ENCODE measurements around the gene JPH3. TPM values are rescaled to one million over a fixed set of nuclear protein-coding genes. Genes with fewer than 3 reads are reported as not detected.

Gene JPH3
- total and polyA plus RNA-seq, 2 experiments from 2014 or later = 1.8 to 4.8 TPM

GRCh38 chr16:87584975-87585374 is 17.3 kb upstream of the JPH3 start:
- Histone ChIP-seq H4K20me1 (ENCODE audit: insufficient read depth, poor library complexity, severe bottlenecking) (no peaks in the 10 kb centered on the region), H3K4me2 (no peak overlapping the region), H3K4me1 (ENCODE audit: insufficient read depth) (peaks cover 14% of the 10 kb centered on the region), H3K4me3 (no peak overlapping the region), H3K79me2 (no peaks in the 10 kb centered on the region), H3K9me3 (ENCODE audit: low read depth) (no peaks in the 10 kb centered on the region), H3K9me2 (replicated peaks; ENCODE audit: insufficient read depth) (no peaks in the 10 kb centered on the region), H3K27me3 (no peaks in the 10 kb centered on the region), H3K36me3 (replicated peaks; ENCODE audit: insufficient read depth, low read depth) (no peaks in the 10 kb centered on the region), H3K27ac (no peak overlapping the region), H2AFZ (no peak overlapping the region)
- DNase-seq (ENCODE audit: low spot score) = no peak
- 98% methylated on average over 8 of the region's 8 CpGs for WGBS (ENCODE audit: low lambda C conversion rate, missing lambda C conversion rate)
- TF ChIP-seq CTCF (IDR thresholded peaks at IDR 0.05; ENCODE audit: poor library complexity) = no peak
- no peak for TF ChIP-seq EZH2 (IDR thresholded peaks at IDR 0.05; ENCODE audit: borderline replicate concordance)
- no peak for TF ChIP-seq EZH2phosphoT487 (IDR thresholded peaks at IDR 0.05; ENCODE audit: low read depth, severe bottlenecking, unreplicated experiment)

DNA sequence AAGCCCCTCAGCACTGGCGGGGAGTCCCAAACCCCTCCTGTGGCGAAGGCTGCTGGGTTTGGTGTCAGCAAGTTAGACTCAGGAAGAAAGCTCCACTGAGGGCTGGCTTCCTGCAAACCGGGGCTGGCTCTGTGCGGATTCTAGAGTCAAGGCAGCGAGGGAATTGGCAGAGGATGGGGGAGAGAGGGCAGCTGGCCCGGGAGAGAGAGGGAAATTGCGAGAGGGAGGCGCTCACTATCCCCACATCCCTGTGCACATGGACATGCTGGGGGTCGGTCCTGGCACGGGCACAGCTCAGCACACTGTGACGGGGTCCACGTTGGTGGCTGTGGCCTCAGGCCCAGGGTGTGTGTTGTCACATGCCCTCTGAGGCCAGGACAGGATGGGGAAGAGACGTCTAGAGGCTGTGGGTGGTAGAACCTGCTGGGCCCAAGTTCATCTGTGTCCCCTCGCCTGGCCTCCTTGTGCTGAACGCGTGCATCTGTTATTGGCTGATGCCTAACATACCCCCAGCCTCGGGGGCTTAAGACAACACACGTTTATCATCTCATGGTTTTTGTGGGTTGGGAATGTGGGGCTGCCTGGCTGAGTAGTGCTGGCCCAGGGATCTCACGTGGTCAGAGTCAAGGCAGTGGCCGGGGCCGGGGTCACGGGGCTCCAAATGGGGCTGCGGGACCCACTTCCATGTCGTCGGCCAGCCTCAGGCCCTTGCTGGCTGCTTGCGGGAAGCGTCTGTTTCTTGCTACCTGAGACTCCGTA is 16.7 kb upstream of the JPH3 start:
- no peaks in the 10 kb centered on the region for H3K9me2 ChIP-seq (replicated peaks; ENCODE audit: insufficient read depth)
- no peak overlapping the region for H3K4me3 ChIP-seq
- H3K27me3 ChIP-seq = peaks cover 3% of the 10 kb centered on the region
- DNase-seq (ENCODE audit: low spot score) = no peak
- no peaks in the 10 kb centered on the region for H4K20me1 ChIP-seq (ENCODE audit: insufficient read depth, poor library complexity, severe bottlenecking)
- H3K36me3 ChIP-seq (replicated peaks; ENCODE audit: insufficient read depth, low read depth) = no peaks in the 10 kb centered on the region
- no peaks in the 10 kb centered on the region for H3K9me3 ChIP-seq (ENCODE audit: low read depth)
- no peaks in the 10 kb centered on the region for H3K79me2 ChIP-seq
- H2AFZ ChIP-seq = no peak overlapping the region
- no peak overlapping the region for H3K27ac ChIP-seq
- 72% methylated on average over 28 of the region's 28 CpGs for WGBS (ENCODE audit: low lambda C conversion rate, missing lambda C conversion rate)
- no peak overlapping the region for H3K4me2 ChIP-seq
- no peak for TF ChIP-seq EZH2phosphoT487 (IDR thresholded peaks at IDR 0.05; ENCODE audit: low read depth, severe bottlenecking, unreplicated experiment)
- no peak for TF ChIP-seq EZH2 (IDR thresholded peaks at IDR 0.05; ENCODE audit: borderline replicate concordance)
- no peak for TF ChIP-seq CTCF (IDR thresholded peaks at IDR 0.05; ENCODE audit: poor library complexity)
- peaks cover 14% of the 10 kb centered on the region for H3K4me1 ChIP-seq (ENCODE audit: insufficient read depth)

DNA sequence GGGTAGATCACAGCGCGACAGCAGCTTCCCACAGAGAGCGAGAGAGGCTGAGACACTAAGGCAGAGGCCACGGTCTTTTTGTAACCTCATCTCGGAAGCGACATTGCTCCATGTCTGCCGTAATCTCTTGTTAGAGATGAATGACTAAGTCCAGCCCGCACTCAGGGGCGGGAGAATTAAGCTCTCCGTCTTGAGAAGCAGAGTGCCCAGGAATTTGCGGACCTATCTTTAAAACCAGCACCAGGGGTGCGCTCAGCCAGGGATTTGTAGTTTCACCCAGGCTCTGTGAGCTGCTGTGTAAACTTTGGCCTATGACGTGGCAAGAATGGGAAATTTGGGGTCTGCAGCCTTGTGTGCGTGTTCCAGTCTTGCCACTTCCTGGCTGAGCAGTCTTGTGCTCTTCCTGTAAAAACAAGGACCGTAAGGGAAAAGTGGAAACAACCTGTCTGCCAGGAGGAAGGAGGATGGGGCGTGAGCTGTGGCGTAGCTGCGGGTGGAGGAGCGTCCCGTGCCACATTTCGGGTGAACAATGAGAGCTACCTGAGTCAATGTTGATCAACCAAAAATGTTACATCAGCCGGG is 16.0 kb upstream of the JPH3 start:
- Histone ChIP-seq H3K9me2 (replicated peaks; ENCODE audit: insufficient read depth) (no peaks in the 10 kb centered on the region), H3K4me1 (ENCODE audit: insufficient read depth) (peaks cover 14% of the 10 kb centered on the region), H3K36me3 (replicated peaks; ENCODE audit: insufficient read depth, low read depth) (no peaks in the 10 kb centered on the region), H4K20me1 (ENCODE audit: insufficient read depth, poor library complexity, severe bottlenecking) (no peaks in the 10 kb centered on the region), H3K9me3 (ENCODE audit: low read depth) (no peaks in the 10 kb centered on the region), H3K27me3 (peaks cover 7% of the 10 kb centered on the region), H3K4me3 (no peak overlapping the region), H3K79me2 (no peaks in the 10 kb centered on the region), H2AFZ (no peak overlapping the region), H3K27ac (no peak overlapping the region), H3K4me2 (no peak overlapping the region)
- TF ChIP-seq EZH2phosphoT487 (IDR thresholded peaks at IDR 0.05; ENCODE audit: low read depth, severe bottlenecking, unreplicated experiment) (no peak), EZH2 (IDR thresholded peaks at IDR 0.05; ENCODE audit: borderline replicate concordance) (no peak), CTCF (IDR thresholded peaks at IDR 0.05; ENCODE audit: poor library complexity) (no peak)
- DNase-seq (ENCODE audit: low spot score) = no peak
- WGBS (ENCODE audit: low lambda C conversion rate, missing lambda C conversion rate) = 78% methylated on average over 22 of the region's 22 CpGs
